C1 segment of cervical spinal cord (tissue), 14 donors: ENCODE data around the gene TUBGCP5.
"Not testable (repeated sequence)": the region's sequence is repeated elsewhere in the genome, so short reads cannot be mapped to it uniquely, and the experiment has no call there.

Experiments
- DNase-seq, 14 donors: peaks; one replicate each; lab custom pipeline; 2025; lab: John Stamatoyannopoulos, UW

TUBGCP5 gene

DNA sequence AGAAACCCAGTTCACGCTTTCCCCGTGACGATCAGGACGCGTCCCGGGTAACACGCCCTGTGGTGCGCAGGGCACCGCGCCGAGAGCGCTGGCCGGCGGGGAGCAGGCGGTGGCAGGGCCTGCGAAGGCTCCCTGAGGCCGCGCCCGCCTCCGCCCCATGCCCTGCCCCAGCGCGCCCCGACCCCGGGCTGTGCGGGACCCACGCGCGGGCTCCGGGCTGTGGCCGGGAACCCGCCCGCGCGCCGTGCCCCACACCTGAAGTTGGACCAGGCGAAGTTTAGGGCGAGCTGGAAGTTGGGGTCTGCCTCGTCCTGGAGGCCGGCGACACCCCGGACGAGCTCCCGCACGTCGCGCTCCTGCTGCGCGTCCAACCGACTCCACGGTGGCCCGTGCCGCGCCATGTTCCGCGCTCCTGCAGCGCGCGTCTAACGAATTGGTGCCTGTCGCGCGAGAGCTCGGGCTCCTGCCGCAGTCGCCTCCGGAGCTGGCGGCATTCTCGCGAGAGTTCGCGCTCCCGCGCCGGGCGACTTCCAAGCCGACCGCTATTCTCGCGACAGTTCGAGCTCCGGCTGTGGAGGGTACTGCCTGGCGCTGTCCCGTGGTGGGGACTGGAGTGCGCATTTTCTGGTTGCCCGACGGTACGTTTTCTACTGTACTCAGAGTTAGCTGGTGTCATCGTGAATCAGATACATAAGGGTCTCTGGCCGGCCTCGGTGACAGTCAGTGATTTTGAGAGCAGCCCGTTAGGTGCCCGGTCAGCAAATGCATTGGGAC lies at the start of gene TUBGCP5:
Gene TUBGCP5, minus strand, starts transcription at position 427 of the 774 bp plus-strand sequence. Its CDS starts 26 bp downstream, at position 401.
- DNase-seq: peak; percentile 38 to 92 (median 78)

DNA sequence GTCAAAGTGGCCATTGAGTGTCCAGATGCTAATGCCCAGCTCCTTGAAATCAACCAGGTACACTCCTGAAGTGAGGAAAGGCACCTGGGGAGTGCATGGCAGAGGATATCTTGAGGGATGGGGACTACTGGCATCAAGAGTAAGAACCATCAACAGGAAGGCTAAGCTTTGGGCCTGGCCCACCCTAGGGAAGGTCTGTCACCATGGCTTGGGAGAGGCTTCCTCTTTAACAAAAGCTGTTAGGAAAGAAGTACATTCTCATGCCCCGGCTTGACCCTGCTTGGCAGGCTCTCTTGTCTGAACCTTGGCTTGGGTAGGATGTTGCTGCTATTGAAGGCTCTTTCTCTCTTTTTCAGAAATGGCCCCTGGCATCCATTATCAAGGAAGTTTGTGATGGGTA lies 43.7 kb upstream of the TUBGCP5 start:
- no peak for DNase-seq

DNA sequence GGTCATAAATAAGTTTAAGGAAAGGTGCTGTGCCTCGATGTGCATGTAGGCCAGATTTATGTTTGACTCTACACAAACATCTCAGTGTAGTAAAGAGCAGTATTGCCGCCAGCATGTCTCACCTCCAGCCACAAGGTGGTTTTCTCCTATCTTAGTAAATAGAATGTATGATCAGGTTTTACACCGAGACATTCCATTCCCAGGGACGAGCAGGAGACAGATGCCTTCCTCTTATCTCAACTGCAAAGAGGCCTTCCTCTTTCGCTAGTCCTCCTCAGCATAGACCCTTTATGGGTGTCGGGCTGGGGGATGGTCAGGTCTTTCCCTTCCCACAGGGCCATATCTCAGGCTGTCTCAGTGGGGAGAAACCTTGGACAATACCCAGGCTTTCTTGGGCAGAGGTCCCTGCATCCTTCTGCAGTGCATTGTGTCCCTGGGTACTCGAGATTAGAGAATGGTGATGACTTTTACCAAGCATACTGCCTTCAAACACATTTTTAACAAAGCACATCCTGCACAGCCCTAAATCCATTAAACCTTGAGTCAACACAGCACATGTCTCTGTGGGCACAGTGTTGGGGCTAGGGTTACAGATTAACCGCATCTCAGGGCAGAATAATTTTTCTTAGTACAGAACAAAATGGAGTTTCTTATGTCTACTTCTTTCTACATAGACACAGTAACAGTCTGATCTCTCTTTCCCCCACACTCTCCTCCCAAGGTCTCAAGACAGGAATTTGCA lies 42.8 kb upstream of the TUBGCP5 start:
- not testable (repeated sequence) for DNase-seq

DNA sequence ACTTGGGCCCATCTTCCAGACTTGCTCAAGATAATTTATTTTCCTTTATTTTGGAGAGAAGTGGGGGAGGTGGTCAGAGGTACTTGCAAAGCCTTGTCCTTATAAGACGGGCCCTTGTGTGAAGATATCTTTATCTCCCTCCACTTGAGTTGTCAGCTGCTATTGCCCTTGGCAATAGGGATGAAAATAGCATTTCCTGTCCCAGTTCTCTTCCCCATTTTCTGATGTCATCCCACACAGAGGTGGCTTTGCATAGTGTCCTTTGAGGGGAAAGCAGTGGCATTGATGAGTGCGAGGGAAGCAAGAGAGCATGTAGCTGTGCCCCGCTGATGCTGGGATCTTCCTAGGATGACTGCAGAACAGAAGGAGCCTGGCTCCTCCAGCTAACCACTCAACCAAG lies 41.9 kb upstream of the TUBGCP5 start:
- DNase-seq: no peak

DNA sequence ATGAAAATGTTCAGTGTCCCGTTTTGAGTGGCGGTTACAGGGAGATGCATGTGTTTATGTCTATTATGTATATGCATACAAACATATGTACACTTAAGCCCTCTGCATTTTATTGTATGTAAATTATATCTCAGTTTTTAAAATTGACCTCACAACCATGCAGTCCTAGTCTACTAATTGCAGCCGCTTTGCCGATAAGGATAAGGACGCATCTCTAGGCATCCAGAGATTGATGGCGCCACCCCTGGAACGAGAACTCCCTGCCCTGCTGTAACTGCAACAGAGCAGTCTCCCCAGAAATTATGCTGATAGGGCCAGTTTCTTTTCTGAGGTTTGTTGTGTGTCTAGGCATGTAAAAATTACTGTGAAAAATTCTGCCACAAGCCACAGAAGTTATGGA lies 40.4 kb upstream of the TUBGCP5 start:
- DNase-seq: no peak

DNA sequence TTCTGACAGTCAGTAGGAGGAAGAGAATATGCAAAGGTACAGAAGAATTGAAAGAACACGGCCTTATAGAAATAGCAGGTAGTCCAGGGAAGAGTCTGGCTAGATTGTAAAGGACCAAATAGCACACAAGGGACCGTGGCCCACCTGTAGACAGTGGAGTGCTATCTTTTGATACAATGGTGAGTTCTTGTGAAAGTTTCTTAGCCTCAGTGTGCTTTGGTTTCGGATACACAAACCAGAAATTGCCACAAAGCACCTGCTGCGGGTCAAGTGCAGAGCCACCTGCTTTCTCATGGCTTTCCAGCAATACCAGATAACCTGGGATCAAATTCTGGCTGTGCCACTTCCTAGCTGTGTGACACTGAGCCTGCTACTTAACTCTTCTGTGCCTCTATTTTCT lies 36.6 kb upstream of the TUBGCP5 start:
- no peak for DNase-seq

DNA sequence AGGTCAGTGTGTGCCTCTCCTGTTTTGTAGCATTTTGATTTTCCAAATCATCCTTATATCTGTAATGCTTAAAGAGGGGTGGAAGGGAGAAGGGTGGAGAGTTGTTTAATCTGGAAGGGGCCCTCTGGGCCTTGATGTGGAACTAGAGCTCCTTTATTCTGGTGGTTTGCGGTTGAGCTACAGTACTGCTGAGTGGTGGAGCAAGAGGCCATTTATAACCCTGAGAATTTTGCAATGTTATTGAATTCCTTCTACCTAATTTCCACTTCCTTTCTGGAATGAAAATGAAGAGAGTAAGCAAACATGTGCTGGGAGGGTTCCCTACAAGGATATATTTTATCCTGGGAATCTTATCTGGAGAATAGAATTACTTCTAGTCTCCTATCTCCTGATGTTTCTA lies 35.3 kb upstream of the TUBGCP5 start:
- DNase-seq: no peak

DNA sequence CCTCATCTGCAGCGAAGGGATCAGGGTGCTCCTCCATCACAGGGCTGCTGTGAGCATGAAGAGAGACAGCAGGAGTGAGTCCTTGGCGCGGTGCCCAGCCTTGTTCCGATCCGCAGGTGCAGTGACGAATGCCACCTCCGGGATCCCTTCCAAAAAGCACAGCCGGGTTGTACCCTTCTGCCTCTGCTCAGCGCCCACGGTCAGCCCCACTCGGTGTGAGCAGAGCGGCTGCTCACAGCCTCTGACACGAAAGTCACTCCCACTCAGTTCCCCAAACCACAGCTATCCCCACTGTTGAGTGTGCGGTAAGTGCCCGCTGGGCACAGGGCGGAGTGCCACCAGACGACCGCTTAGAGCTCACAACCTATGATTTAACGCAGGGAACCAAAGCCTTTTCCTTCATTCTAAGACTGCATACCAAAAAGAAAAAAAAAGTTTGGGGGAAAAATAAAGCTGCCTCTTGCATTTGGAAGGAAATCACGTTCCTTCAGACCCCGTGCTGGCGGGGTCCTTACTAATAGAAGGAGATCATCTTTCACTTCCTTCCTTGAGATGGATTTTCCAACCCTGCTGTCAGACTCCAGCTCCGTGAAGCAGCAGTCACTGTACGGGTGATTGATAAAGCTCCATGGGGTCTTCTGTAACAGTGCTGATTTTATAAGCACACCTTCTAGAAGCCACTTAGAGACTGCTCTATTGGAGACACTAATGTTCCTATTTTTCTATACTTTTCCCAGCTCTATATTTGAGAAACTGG lies 34.7 kb upstream of the TUBGCP5 start:
- DNase-seq: peak in 4 of 14 donors; percentile 4 to 21 (median 10)

DNA sequence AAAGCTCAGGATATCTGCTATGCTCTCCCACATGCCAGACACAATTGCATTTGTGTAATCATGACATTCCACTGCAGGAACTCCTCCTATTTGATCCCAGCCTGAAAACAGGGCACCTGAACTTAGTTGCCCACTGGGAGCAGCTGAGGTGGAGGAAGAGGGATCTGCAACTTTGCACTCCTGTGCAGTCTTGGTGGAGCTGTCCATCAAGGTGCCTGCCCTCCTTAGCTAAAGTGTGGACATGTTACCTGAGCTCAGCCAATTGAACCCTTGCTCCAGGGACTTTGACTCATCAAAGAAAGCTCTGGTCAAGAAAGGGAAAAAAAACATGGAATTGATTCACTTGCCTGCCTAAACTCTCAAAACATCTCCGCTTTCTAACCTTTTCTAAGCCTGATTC lies 33.3 kb upstream of the TUBGCP5 start:
- no peak for DNase-seq

DNA sequence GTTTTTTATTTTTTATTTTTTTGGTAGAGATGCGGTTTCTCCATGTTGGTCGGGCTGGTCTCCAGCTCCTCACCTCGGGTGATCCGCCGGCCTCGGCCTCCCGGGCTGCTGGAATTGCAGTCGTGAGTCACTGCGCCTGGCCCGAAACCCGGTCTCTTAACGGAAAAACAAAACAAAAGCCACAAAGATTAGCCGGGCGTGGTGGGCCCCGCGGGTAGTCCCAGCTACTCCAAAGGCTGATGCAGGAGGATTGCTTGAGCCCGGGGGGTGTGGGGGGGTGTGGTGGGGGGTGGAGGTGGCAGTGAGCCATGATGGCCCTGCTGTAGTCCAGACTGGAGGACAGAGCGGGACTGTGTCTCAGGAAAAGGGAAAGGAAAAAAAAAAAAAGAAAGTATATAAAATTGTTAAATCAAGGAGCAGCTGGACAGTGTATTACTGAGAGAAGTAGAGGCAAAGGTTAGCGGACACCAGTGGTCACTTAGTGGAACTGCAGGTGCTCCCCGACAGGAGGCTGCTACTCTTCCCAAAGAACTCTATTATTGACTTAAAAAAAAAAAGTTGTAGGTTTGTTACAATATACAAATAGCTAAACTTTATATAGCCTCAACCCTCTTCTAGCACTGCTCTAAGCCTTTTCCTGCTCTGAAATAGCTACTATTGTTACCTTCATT lies 30.3 kb upstream of the TUBGCP5 start:
- no peak for DNase-seq

DNA sequence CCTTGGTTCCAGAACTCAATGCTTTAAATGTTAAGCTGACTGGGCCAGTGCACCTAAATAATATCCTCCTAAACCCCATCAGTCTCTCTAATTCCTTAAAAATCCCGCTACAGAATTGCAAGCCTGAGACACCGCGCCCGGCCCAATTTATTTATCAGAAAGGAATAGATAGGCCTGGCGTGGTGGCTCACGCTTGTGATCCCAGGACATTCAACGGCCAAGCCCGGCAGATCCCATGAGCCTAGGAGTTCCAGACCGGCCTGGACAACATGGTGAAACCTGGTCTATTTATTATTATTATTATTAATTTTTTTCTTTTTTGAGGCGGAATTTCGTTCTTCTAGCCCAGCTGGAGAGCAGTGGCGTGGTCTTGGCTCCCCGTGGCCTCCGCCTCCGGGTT lies 28.0 kb upstream of the TUBGCP5 start:
- no peak for DNase-seq

DNA sequence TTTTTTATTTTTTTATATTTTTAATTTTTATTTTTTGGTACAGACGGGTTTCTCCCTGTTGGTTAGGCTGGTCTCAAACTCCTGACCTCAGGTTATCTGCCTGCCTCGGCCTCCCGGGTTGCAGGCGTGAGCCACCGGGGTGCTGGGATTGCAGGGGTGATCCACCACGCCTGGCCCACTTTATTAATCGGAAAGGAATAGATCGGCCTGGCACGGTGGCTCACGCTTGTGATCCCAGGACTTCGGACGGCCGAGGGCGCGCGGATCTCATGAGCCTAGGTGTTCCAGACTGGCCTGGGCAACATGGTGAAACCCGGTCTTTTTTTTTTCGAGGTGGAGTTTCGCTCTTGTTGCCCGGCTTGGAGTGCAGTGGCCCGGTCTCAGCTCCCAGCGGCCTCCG lies 26.5 kb upstream of the TUBGCP5 start:
- no peak for DNase-seq

DNA sequence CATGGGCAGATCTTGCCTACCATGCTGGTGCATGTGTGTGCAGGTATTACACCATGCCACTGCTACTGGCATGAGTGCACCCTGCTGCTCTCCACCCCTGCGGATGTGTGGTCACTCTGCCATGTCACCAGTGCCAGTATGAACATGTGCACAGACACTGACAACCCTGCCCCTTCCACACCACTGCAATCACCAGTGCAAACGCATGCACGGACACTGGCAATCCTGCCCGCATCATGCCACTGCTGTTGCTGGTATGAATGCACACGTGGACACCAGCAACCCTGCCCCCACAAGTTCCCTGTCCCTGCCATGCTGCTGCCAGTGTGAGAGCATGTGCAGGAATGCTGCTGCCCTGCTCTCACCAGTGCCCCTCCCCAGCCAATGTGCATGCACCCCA lies 24.8 kb upstream of the TUBGCP5 start:
- no peak for DNase-seq

DNA sequence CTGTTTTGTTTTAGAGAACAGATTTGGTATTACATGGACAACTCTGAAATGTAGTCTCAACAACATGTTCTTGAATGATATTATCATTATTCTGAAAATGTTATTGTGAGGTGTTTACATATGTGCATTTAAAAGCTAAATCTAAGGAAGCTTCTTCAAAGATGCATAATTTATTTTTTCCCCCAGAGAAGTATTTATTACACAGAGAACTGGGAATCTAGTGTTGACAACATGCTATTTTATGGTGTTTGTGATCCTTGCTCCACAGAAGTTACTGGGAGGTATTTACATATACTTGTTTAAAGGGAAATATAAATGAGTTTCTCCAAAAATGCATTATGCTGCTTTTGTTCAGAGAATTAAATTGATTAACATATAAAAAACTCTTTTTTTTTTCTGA lies 18.3 kb upstream of the TUBGCP5 start:
- DNase-seq: no peak

DNA sequence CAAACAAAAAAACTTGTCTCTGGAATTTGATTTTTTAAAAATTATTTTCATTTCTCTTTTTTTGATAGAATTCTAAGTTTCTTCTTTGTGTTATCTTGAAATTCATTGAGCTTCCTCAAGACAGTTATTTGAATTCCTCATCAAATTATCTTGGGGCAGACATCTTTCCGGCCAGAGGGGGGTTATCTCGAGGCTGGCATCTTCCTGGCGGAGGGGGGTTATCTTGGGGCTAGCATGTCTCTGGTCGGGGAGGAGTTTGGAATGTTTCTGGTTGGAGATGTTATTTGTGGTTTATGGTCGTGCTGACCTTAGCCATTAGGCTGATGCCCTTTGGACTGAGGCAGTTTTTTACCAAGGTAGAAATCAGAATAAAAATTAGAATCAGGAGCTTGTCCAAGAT lies 15.9 kb upstream of the TUBGCP5 start:
- no peak for DNase-seq

DNA sequence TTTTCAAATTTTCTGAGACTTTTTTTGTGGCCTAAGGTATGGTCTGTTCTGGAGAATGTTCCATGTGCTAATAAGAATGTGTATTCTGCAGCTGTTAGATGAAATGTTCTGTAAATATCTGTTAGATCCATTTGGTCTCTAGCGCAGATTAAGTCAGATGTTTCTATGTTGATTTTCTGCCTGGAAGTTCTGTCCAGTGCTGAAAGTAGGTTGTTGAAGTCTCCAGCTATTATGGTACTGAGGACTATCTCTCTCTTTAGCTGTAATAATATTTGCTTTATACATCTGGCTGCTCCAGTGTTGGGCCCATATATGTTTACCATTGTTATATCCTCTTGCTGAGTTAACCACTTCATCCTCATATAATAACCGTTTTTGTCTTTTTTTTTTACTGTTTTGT lies 13.2 kb upstream of the TUBGCP5 start:
- DNase-seq: no peak

DNA sequence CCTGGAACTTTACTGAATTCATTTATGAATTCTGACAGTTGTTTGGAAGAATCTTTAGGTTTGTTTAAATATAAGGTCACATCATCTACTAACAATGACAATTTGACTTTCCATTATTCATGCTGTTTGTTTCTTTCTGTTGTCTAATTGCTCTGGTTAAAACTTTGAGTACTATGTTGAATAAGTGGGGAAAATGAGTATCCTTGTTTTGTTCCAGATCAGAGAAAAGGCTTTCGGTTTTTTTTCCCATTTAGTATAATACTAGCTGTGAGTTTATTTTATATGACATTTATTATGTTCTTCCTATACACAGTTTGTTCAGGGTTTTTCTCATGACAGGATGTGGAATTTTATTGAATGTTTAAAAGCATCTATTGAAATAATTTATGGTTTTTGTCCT lies 11.3 kb upstream of the TUBGCP5 start:
- DNase-seq: no peak

DNA sequence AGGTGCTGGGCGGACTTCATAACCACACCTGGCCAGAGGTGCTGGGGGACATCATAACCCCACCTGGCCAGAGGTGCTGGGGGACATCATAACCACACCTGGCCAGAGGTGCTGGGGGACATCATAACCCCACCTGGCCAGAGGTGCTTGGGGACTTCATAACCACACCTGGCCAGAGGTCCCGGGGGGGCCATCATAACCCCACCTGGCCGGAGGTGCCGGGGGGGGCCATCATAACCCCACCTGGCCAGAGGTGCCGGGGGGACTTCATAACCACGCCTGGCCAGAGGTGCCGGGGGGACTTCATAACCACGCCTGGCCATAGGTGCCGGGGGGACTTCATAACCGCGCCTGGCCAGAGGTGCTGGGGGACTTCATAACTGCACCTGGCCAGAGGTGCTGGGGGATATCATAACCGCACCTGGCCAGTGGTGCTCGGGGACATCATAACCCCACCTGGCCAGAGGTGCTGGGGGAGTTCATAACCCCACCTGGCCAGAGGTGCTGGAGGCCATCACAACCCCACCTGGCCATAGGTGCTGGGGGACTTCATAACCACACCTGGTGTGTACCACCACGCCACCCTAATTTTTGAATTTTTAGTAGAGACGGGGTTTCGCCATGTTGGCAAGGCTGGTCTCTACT lies 10.7 kb upstream of the TUBGCP5 start:
- DNase-seq: no peak

DNA sequence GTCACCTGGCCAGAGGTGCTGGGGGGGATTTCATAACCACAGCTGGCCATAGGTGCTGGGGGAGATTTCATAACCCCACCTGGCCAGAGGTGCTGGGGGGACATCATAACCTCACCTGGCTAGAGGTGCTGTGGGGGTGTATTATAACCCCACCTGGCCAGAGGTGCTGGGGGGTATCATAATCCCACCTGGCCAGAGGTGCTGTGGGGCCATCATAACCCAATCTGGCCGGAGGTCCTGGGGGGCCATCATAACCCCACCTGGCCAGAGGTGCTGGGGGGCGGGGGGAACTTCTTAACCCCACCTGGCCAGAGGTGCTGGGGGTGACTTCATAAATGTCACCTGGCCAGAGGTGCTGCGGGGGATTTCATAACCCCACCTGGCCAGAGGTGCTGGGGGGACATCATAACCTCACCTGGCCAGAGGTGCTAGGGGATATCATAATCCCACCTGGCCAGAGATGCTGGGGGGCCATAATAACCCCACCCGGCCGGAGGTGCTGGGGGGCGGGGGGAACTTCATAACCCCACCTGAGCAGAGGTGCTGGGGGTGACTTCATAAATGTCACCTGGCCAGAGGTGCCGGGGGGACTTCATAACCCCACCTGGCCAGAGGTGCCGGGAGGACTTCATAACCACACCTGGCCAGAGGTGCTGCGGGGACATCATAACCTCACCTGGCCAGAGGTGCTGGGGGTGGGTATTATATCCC lies 9.4 kb upstream of the TUBGCP5 start:
- DNase-seq: not testable (repeated sequence)

DNA sequence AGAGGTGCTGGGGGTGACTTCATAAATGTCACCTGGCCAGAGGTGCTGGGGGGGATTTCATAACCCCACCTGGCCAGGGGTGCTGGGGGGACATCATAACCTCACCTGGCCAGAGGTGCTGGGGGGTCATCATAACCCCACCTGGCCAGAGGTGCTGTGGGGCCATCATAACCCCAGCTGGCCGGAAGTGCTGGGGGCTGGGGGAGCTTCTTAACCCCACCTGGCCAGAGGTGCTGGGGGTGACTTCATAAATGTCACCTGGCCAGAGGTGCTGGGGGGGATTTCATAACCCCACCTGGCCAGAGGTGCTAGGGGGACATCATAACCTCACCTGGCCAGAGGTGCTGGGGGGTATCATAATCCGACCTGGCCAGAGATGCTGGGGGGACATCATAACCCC lies 4.6 kb upstream of the TUBGCP5 start:
- not testable (repeated sequence) for DNase-seq

DNA sequence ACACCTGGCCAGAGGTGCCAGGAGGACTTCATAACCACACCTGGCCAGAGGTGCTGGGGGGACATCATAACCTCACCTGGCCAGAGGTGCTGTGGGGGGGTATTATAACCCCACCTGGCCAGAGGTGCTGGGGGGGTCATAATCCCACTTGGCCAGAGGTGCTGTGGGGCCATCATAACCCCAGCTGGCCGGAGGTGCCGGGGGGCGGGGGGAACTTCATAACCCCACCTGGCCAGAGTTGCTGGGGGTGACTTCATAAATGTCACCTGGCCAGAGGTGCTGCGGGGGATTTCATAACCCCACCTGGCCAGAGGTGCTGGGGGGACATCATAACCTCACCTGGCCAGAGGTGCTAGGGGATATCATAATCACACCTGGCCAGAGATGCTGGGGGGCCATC lies 4.2 kb upstream of the TUBGCP5 start:
- not testable (repeated sequence) for DNase-seq
